ENCODE results near the gene MGAT4A.

MGAT4A gene

DNA sequence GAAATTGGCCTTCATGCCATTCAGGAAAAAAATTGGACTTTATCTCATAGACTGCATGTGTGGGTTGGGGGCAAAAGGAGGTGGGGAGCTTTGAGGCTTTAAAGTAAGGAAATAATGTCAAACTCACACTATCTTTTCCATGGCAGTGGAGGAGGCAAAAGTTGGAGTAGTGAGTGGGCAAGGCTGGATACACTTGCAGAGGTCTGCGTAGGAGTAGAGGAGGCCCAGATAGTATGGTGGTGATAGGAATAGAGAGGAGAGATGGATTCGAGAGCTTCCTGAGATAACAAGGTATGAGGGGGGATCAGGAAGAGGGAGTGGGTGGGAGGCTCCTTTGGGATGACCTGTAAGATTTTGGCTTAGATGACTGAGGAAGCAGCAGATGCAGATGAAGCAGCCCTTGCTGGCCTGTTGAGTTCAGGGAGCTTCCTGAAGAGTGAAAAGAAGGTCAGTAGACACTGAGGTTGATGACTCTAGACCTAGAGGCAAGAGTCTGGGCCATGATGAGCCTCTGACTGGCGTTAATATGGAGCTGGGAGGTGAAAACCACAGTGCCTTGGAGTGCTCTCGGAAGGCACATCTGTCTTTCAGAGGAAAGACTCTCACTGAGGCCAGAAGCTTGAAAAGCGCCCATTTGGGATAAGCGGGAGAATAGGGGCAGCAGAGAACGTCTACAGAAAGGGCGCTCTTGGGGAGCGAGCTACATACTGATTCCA, 116.8 kb downstream of the MGAT4A start:
- TF ChIP-seq, protein P1, sequence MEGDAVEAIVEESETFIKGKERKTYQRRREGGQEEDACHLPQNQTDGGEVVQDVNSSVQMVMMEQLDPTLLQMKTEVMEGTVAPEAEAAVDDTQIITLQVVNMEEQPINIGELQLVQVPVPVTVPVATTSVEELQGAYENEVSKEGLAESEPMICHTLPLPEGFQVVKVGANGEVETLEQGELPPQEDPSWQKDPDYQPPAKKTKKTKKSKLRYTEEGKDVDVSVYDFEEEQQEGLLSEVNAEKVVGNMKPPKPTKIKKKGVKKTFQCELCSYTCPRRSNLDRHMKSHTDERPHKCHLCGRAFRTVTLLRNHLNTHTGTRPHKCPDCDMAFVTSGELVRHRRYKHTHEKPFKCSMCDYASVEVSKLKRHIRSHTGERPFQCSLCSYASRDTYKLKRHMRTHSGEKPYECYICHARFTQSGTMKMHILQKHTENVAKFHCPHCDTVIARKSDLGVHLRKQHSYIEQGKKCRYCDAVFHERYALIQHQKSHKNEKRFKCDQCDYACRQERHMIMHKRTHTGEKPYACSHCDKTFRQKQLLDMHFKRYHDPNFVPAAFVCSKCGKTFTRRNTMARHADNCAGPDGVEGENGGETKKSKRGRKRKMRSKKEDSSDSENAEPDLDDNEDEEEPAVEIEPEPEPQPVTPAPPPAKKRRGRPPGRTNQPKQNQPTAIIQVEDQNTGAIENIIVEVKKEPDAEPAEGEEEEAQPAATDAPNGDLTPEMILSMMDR (IDR thresholded peaks at IDR 0.05; ENCODE audit: poor library complexity, severe bottlenecking), result no peak
- H3K27me3 ChIP-seq (ENCODE audit: insufficient read depth, poor library complexity, severe bottlenecking), result no peaks in the 10 kb centered on the region
- ATAC-seq (ENCODE audit: low read depth) (no peak), DNase-seq (ENCODE audit: low spot score) (no peak)
- no peak overlapping the region for H3K27ac ChIP-seq (ENCODE audit: poor library complexity, severe bottlenecking)
- H3K9me3 ChIP-seq (ENCODE audit: severe bottlenecking), result no peaks in the 10 kb centered on the region
- no peak overlapping the region for H3K4me3 ChIP-seq (ENCODE audit: severe bottlenecking)
- peaks cover 82% of the 10 kb centered on the region for H3K36me3 ChIP-seq (ENCODE audit: low read depth)
- H3K4me1 ChIP-seq (ENCODE audit: insufficient read depth, poor library complexity, severe bottlenecking), result peaks cover 6% of the 10 kb centered on the region

DNA sequence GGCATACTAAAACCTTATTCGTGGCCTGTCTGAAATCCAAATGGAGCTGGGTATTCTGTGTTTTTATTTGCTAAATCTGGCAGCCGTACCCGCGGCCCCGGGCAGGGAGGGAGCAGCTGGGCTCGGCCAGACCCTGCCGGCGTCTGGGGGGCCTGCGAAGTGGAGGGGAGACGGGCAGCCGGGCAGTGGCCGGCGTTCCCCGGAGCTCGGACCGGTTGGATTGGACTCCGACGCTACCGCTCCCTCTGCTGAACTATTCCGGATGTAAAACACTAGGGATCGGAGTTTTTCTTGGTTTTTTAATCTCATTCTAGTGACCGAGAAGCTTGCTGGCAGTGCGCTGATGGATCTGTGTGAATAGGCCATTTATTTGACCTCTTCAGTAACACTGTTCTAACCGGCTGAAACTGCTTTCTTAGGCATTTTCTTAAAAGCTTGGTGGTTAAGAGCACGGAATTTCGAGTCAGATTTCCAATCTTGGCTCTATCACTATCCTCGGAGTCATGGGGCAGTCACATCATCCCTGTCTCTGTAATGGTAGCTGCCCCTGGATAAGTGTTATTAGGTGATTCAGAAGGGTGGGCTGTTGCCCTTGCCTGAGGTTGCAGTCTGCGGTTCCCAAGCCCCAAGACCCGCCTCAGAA, 121.8 kb downstream of the MGAT4A start:
- no peaks in the 10 kb centered on the region for H3K27me3 ChIP-seq (ENCODE audit: insufficient read depth, poor library complexity, severe bottlenecking)
- H3K4me1 ChIP-seq (ENCODE audit: insufficient read depth, poor library complexity, severe bottlenecking), result peaks cover 10% of the 10 kb centered on the region
- H3K4me3 ChIP-seq (ENCODE audit: severe bottlenecking), result peak overlapping the region; percentile 90
- DNase-seq (ENCODE audit: low spot score) (no peak), ATAC-seq (ENCODE audit: low read depth) (peak; percentile 24; the same call in 1 of the 3 replicates)
- H3K36me3 ChIP-seq (ENCODE audit: low read depth), result peaks cover 45% of the 10 kb centered on the region
- H3K27ac ChIP-seq (ENCODE audit: poor library complexity, severe bottlenecking), result peak overlapping the region; percentile 52
- TF ChIP-seq, protein P1 (IDR thresholded peaks at IDR 0.05; ENCODE audit: poor library complexity, severe bottlenecking), result no peak
- no peaks in the 10 kb centered on the region for H3K9me3 ChIP-seq (ENCODE audit: severe bottlenecking)

DNA sequence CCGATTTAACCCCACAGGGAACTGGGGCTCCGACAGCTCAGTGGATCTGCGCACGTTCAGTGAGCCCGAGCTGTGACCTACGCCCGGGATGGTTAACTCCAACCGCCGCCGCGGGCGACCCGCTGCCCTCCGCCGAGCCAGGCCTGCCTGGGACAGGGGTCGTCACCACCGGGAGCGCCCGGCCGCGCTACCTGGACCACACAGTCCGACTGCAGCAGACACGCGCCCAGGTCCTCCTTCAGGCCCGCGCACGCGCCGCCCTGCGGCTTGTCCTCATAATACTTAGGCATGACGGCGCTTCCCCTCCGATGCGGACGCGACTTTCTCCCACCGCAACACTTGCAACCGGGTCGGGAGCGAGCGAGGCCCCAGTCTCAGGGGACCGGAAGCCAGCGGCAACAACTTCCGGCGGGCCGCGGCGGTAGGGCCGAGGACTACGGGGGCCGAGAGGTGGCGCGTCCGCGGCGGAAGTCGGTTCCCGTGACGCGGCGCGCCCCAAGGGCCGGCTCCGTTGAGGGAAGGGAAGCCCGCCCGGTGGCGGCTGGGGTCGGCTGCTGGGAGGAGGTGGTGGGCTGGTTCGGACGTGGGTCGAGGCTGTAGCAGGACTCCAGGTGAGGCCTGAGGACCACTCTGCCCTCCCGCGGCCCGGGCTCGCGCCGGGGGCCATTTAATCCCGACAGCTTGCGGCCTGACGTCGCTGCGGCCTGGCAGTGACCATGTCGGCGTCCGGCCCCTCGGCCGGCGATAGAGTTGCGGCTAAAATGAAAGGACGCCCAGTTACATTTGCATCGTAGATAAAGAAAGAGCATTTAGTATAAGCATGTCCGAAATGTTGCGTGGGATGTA, 122.6 kb downstream of the MGAT4A start, which contains the start of the genes COA5 and UNC50:
Gene COA5, minus strand, starts transcription at position 397 of the 846 bp plus-strand sequence. Its CDS starts 107 bp downstream, at position 290.
Gene UNC50, plus strand, starts transcription at position 474 of the 846 bp plus-strand sequence. CDS start 1,171 bp downstream, outside the sequence.
- DNase-seq (ENCODE audit: low spot score) (peak; percentile 85), ATAC-seq (ENCODE audit: low read depth) (peak; percentile 86)
- TF ChIP-seq, protein P1 (IDR thresholded peaks at IDR 0.05; ENCODE audit: poor library complexity, severe bottlenecking), result no peak
- no peaks in the 10 kb centered on the region for H3K9me3 ChIP-seq (ENCODE audit: severe bottlenecking)
- H3K4me3 ChIP-seq (ENCODE audit: severe bottlenecking), result peak within 1 kb of the TSS; percentile 90
- H3K27me3 ChIP-seq (ENCODE audit: insufficient read depth, poor library complexity, severe bottlenecking), result no peaks in the 10 kb centered on the region
- H3K36me3 ChIP-seq (ENCODE audit: low read depth), result peaks cover 45% of the 10 kb centered on the region
- H3K4me1 ChIP-seq (ENCODE audit: insufficient read depth, poor library complexity, severe bottlenecking), result peaks cover 10% of the 10 kb centered on the region
- peak within 1 kb of the TSS; percentile 52 for H3K27ac ChIP-seq (ENCODE audit: poor library complexity, severe bottlenecking)

DNA sequence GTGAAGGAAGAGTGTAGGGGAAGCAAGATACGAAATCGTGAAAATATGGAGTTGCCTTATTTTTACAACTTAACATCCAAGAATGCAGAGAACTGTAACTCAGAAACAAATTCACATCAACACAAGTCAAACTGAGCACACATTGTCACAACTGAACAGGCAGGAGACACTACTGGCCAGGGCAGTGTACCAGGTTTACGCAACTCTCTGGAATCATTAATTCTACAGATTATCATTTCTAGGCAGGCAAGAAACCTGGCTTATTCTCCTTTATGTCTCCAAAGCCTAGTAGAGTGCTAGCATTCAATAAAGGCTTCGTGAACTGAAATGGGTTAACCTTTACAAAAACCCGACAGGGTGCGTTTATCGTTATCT, 123.2 kb downstream of the MGAT4A start:
- no peaks in the 10 kb centered on the region for H3K27me3 ChIP-seq (ENCODE audit: insufficient read depth, poor library complexity, severe bottlenecking)
- H3K9me3 ChIP-seq (ENCODE audit: severe bottlenecking), result no peaks in the 10 kb centered on the region
- H3K36me3 ChIP-seq (ENCODE audit: low read depth), result peaks cover 45% of the 10 kb centered on the region
- peaks cover 10% of the 10 kb centered on the region for H3K4me1 ChIP-seq (ENCODE audit: insufficient read depth, poor library complexity, severe bottlenecking)
- H3K4me3 ChIP-seq (ENCODE audit: severe bottlenecking), result peak overlapping the region; percentile 90
- no peak for DNase-seq (ENCODE audit: low spot score)
- ATAC-seq (ENCODE audit: low read depth), result no peak
- peak overlapping the region; percentile 52 for H3K27ac ChIP-seq (ENCODE audit: poor library complexity, severe bottlenecking)
- TF ChIP-seq, protein P1 (IDR thresholded peaks at IDR 0.05; ENCODE audit: poor library complexity, severe bottlenecking), result no peak

All from RWPE2 (cell line).